ENCODE data around the gene FBXO5.

DNA sequence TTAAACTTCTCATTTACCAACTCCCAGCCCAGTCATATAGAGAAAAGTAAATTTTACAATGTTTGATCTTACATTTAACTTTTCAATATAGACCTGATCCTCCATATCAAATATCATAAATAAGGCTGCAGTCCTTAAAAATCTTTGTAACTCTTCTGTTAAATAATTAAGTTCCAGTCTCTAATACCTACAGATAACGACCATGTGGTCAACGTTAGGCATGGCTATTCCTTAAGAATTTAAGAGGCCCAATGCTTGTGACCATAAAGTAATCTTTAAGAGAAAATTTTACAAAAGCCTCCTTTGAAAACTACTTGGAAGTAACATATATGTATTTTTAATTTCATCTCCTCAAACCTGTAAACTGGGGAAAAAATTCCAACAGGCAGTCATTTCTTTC is 1.6 kb downstream of the FBXO5 start:
- TF ChIP-seq, protein P1, sequence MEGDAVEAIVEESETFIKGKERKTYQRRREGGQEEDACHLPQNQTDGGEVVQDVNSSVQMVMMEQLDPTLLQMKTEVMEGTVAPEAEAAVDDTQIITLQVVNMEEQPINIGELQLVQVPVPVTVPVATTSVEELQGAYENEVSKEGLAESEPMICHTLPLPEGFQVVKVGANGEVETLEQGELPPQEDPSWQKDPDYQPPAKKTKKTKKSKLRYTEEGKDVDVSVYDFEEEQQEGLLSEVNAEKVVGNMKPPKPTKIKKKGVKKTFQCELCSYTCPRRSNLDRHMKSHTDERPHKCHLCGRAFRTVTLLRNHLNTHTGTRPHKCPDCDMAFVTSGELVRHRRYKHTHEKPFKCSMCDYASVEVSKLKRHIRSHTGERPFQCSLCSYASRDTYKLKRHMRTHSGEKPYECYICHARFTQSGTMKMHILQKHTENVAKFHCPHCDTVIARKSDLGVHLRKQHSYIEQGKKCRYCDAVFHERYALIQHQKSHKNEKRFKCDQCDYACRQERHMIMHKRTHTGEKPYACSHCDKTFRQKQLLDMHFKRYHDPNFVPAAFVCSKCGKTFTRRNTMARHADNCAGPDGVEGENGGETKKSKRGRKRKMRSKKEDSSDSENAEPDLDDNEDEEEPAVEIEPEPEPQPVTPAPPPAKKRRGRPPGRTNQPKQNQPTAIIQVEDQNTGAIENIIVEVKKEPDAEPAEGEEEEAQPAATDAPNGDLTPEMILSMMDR (IDR thresholded peaks at IDR 0.05) = no peak
- TF ChIP-seq EP300 (IDR thresholded peaks at IDR 0.05) (no peak), POLR2A (IDR thresholded peaks at IDR 0.05) (no peak)

Measured in ovary (tissue), 3 donors.